ENCODE data around the gene PRKCE.

GRCh38 chr2:45728458-45728942, 77.0 kb downstream of the PRKCE start:
- TF ChIP-seq CTCF (conservative IDR thresholded peaks at IDR 0.05; ENCODE audit: low read depth, low read length) (no peak), EZH2 (IDR thresholded peaks at IDR 0.05; ENCODE audit: borderline replicate concordance, low read depth, low read length, poor library complexity, severe bottlenecking) (no peak)
